Kidney epithelial cell (primary cell): Measurements from ENCODE around the gene ZBTB44. TPM values are rescaled to one million over a fixed set of nuclear protein-coding genes. Genes with fewer than 3 reads are reported as not detected.
A peak's percentile ranks its signal among the peaks of the same experiment; 100 is the strongest.

Source experiments
- DNase-seq: peaks from one replicate; pipeline ENCODE4 v3.0.0-alpha.2; 2010; ENCODE audit warnings: low read depth
- H3K27me3 ChIP-seq: 2 replicates; pipeline ENCODE4 v1.6.0; 2011; ENCODE audit warnings: low read length; ENCODE audit not compliant: control insufficient read depth, insufficient read depth
- H3K36me3 ChIP-seq: 2 replicates; pipeline ENCODE4 v1.5.1; 2011; ENCODE audit warnings: low read length; ENCODE audit not compliant: control insufficient read depth, insufficient read depth
- H3K4me3 ChIP-seq: 2 replicates; pipeline ENCODE4 v1.5.1; 2011; ENCODE audit warnings: low read depth, mild to moderate bottlenecking, control low read depth, low read length
- total RNA-seq: library from RNA; depleted of rRNA; stranded (reverse); fragments of >200 nt; gene quantifications from 2 replicates; pipeline ENCODE4 v1.2.3, GENCODE V29; 2015
- TF ChIP-seq, protein P1 (sequence below): IDR thresholded peaks from 2 replicates; pipeline ENCODE4 v1.5.1; 2011; ENCODE audit warnings: mild to moderate bottlenecking, moderate library complexity, low read length, control low read depth, inconsistent platforms; ENCODE audit not compliant: insufficient read depth, poor library complexity, severe bottlenecking

ZBTB44 gene
- total RNA-seq, 1 donor from 2014 or later, result 18.8 TPM

DNA sequence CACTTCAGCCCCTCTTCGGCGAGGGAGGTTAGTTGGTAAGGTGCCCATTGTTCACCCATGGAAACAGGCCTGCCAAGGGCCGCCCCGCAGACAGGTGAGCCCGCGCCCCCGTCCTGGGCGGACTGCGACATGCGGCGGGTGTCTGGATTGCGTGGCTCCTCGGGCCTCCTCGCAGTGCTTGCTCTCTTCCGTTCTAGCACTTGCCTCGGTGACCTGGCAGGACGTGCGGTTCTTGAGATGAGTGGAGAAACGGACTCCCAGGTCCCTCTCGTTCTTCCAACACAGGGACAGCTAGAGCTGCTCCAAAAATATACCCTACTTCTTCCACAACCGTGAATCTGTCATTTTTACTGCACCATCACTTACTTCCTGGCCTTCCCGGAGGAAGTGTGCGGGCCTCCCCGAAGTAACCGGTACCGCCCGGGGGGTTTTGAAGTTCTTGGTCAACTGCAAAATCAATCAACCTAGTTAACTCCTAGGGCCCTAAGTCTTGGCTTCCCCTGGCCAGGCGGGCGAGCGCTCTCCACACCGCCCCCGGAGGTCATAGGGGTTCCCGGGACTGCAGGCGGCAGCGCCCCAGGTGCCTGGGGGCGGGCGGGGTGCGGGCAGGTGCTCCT is 745 bp upstream of the ZBTB44 start:
- no peaks in the 10 kb centered on the region for H3K27me3 ChIP-seq
- H3K36me3 ChIP-seq, result no peaks in the 10 kb centered on the region
- no peak overlapping the region for H3K4me3 ChIP-seq
- DNase-seq, result no peak
- TF ChIP-seq, protein P1, sequence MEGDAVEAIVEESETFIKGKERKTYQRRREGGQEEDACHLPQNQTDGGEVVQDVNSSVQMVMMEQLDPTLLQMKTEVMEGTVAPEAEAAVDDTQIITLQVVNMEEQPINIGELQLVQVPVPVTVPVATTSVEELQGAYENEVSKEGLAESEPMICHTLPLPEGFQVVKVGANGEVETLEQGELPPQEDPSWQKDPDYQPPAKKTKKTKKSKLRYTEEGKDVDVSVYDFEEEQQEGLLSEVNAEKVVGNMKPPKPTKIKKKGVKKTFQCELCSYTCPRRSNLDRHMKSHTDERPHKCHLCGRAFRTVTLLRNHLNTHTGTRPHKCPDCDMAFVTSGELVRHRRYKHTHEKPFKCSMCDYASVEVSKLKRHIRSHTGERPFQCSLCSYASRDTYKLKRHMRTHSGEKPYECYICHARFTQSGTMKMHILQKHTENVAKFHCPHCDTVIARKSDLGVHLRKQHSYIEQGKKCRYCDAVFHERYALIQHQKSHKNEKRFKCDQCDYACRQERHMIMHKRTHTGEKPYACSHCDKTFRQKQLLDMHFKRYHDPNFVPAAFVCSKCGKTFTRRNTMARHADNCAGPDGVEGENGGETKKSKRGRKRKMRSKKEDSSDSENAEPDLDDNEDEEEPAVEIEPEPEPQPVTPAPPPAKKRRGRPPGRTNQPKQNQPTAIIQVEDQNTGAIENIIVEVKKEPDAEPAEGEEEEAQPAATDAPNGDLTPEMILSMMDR, result peak; percentile 16

DNA sequence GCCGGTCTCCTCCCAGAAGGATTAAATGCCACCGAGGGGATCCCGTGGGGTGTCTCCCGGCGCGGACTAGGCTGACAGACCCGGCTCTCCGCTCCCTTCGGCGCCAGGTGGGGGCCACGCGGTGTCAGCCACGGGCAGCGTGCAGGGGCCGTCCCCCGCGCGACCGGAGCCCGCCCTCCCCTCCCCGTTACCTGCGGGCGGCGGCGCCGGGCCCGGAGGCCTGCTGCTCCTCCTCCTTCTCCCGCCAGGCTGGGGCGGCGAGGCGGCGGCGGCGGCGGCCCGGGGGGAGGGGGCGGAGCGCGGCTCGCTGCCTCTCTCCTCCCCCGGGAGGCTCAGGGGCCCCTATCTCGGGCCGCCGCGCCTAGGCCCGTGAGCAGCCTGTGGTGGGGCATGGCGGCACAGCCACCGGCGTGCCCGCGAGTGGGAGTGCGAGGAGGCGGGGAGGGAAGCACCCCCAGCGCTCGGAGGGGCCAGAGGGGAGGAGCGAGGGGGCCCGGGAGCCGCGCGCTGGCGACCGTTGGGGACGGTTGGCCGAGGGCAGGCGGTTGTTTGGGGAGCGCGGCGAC is 450 bp downstream of the ZBTB44 start:
- no peaks in the 10 kb centered on the region for H3K36me3 ChIP-seq
- TF ChIP-seq, protein P1, result no peak
- no peak for DNase-seq
- no peaks in the 10 kb centered on the region for H3K27me3 ChIP-seq
- peak overlapping the region; percentile 91 for H3K4me3 ChIP-seq

DNA sequence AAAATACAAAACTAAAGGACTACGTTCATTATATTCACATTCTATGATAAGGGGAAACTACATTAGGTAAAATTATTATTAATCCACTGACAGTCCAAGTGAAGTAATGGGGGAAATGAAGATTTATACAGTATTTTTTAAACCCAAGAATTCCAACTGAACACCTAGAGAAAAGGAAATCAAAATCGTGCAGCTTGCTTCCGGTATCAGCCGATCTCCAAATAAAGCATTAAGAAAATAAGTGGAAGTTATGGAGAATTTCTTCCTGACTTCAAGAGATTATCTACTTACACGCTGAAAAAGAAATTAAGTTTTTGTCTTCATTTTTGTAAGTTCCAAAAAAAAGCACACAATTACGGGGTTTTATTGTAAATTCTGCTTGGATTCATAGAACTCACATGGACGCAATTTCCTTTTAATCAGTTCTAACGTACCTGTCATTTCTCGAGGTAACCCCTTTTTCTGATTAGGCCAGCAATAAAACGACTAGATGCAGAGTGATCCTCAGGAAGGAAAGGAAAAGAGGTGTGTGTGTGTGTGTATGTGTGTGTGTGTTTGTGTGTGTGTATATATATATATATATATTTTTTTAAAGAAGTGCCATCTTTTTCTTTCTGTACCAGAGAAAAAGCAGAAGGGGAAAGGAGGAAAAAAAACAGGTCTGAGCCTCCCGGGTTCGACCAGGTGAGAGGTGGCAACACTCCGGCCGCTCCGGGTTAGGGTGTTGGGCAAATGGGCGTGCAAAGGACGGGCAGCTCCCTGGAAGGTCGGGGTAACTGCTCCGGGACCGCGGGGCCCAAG is 1.1 kb downstream of the ZBTB44 start:
- no peak for DNase-seq
- Histone ChIP-seq H3K36me3 (no peaks in the 10 kb centered on the region), H3K4me3 (peak overlapping the region; percentile 91), H3K27me3 (no peaks in the 10 kb centered on the region)
- TF ChIP-seq, protein P1, result no peak

DNA sequence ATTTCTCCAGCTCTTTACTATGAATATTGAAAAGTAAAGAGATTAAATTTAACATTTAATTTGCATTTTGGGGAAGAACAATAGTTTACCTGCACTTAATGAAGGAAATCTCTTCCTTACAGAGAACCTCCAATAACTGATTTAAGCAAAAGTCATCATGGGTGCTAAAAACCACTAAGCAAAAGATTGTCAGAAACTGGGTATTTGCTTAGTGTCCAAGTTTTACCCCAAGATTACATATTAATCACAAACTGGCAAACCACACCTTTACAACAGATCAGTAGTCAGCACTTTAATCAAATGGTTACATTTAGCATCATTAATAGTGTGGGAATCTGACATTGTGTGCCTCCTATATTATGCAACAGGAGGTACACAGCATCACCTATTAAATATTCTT is 2.7 kb downstream of the ZBTB44 start:
- H3K4me3 ChIP-seq, result no peak overlapping the region
- no peak for DNase-seq
- TF ChIP-seq, protein P1, result no peak
- H3K27me3 ChIP-seq, result no peaks in the 10 kb centered on the region
- H3K36me3 ChIP-seq, result no peaks in the 10 kb centered on the region

DNA sequence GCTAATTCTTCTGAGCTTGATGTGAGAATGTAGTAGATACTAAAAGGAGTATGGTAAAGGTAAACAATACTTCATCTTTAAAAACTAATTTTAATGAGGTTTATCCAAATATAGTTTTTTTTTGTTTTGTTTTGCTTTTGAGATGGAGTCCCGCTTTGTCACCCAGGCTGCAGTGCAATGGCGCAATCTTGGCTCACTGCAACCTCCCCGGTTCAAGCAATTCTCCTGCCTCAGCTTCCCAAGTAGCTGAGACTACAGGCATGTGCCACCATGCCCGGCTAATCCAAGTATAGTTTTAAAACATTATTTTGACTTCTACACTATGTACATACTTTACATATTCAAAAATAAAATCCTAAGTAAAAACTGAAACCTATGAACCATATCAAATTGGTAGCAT is 4.1 kb downstream of the ZBTB44 start:
- Histone ChIP-seq H3K4me3 (no peak overlapping the region), H3K36me3 (no peaks in the 10 kb centered on the region), H3K27me3 (no peaks in the 10 kb centered on the region)
- DNase-seq, result no peak
- TF ChIP-seq, protein P1, result no peak
